ENCODE results near the gene ZNF436. TPM values are rescaled to one million over a fixed set of nuclear protein-coding genes. Genes with fewer than 3 reads are reported as not detected.

The ZNF436 gene
- polyA plus RNA-seq, 1 of the 3 experiments (the other 2 are of a cell fraction) = 5.0 TPM

- TF ChIP-seq RXRA (IDR thresholded peaks at IDR 0.05; ENCODE audit: borderline replicate concordance, low read depth) (no peak), FOSL2 (IDR thresholded peaks at IDR 0.05; ENCODE audit: borderline replicate concordance, low read depth) (peak; percentile 87), REST (IDR thresholded peaks at IDR 0.05; ENCODE audit: low read depth, low read length) (no peak), CHD2 (IDR thresholded peaks at IDR 0.05; ENCODE audit: low read length, partially characterized antibody) (no peak), EP300 (IDR thresholded peaks at IDR 0.05; ENCODE audit: borderline replicate concordance in 1 of 2, low read depth in 1 of 2, low read length in 1 of 2) (no peak), TCF12 (IDR thresholded peaks at IDR 0.05) (peak; percentile 56), NRF1 (IDR thresholded peaks at IDR 0.05; ENCODE audit: low read depth, low read length) (no peak), RAD21 (IDR thresholded peaks at IDR 0.05; ENCODE audit: low read length) (no peak), MEF2A (IDR thresholded peaks at IDR 0.05; ENCODE audit: borderline replicate concordance, low read depth) (no peak), CTCF (IDR thresholded peaks at IDR 0.05) (no peak), GATA2 (CRISPR knock-in tag; IDR thresholded peaks at IDR 0.05) (no peak), SMC3 (IDR thresholded peaks at IDR 0.05; ENCODE audit: low read depth, low read length) (no peak), GABPA (IDR thresholded peaks at IDR 0.05; ENCODE audit: low read depth) (no peak), POLR2AphosphoS5 (IDR thresholded peaks at IDR 0.05; ENCODE audit: low read depth, low read length) (no peak; the same call in 1 of the 2 replicates), MXI1 (IDR thresholded peaks at IDR 0.05; ENCODE audit: low read depth, low read length) (no peak), NFIC (IDR thresholded peaks at IDR 0.05; ENCODE audit: borderline replicate concordance) (peak; percentile 25; the same call in 1 of the 2 replicates), RCOR1 (IDR thresholded peaks at IDR 0.05; ENCODE audit: low read length) (no peak)
- TF ChIP-seq, protein P1, sequence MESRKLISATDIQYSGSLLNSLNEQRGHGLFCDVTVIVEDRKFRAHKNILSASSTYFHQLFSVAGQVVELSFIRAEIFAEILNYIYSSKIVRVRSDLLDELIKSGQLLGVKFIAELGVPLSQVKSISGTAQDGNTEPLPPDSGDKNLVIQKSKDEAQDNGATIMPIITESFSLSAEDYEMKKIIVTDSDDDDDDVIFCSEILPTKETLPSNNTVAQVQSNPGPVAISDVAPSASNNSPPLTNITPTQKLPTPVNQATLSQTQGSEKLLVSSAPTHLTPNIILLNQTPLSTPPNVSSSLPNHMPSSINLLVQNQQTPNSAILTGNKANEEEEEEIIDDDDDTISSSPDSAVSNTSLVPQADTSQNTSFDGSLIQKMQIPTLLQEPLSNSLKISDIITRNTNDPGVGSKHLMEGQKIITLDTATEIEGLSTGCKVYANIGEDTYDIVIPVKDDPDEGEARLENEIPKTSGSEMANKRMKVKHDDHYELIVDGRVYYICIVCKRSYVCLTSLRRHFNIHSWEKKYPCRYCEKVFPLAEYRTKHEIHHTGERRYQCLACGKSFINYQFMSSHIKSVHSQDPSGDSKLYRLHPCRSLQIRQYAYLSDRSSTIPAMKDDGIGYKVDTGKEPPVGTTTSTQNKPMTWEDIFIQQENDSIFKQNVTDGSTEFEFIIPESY (IDR thresholded peaks at IDR 0.05; ENCODE audit: borderline replicate concordance, low read depth) = no peak
- TF ChIP-seq, protein P2, sequence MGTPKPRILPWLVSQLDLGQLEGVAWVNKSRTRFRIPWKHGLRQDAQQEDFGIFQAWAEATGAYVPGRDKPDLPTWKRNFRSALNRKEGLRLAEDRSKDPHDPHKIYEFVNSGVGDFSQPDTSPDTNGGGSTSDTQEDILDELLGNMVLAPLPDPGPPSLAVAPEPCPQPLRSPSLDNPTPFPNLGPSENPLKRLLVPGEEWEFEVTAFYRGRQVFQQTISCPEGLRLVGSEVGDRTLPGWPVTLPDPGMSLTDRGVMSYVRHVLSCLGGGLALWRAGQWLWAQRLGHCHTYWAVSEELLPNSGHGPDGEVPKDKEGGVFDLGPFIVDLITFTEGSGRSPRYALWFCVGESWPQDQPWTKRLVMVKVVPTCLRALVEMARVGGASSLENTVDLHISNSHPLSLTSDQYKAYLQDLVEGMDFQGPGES (IDR thresholded peaks at IDR 0.05; ENCODE audit: low read depth, low read length) = no peak
Observed at GRCh38 chr1:23403038-23403336, 33.4 kb upstream of the ZNF436 start (continued).

Data from SK-N-SH (cell line).